ENCODE measurements around the gene TCF7L2. TPM values are rescaled to one million over a fixed set of nuclear protein-coding genes. Genes with fewer than 3 reads are reported as not detected.

Gene TCF7L2
- total and polyA plus RNA-seq, 4 donors: 9.1 to 32.3 (median 21.4) TPM

- H3K27me3 ChIP-seq (ENCODE audit: control insufficient read depth in 3 of 3, insufficient read depth in 3 of 3, low read length in 2 of 3): no peaks in the 10 kb centered on the region
- H3K36me3 ChIP-seq (ENCODE audit: control insufficient read depth in 4 of 4, insufficient read depth in 4 of 4, low read length in 4 of 4): peaks cover 0 to 10% (median 2%) of the 10 kb centered on the region in 4 donors
- ATAC-seq (ENCODE audit: insufficient read depth, low FRiP score) (no peak), DNase-seq (no peak)
- H3K27ac ChIP-seq (ENCODE audit: low read depth in 1 of 2, low read length in 1 of 2): no peak overlapping the region
- H3K9me3 ChIP-seq (ENCODE audit: control insufficient read depth in 4 of 4, insufficient read depth in 3 of 4, low read length in 3 of 4): peaks cover 0 to 2% (median 0%) of the 10 kb centered on the region in 4 donors
- TF ChIP-seq CTCF (IDR thresholded peaks at IDR 0.05; ENCODE audit: control extremely low read depth, extremely low read depth): no peak
- H3K9ac ChIP-seq (ENCODE audit: insufficient read depth in 1 of 2, low read length in 2 of 2): no peak overlapping the region
- peaks cover 0 to 9% (median 4%) of the 10 kb centered on the region in 5 donors for H3K4me1 ChIP-seq (ENCODE audit: control insufficient read depth in 5 of 5, insufficient read depth in 5 of 5, low read length in 5 of 5)
- H3K4me3 ChIP-seq: no peak overlapping the region
These were observed 136.2 kb downstream of the TCF7L2 start for GRCh38 chr10:113086282-113086681.

- H3K9me3 ChIP-seq (ENCODE audit: control insufficient read depth in 4 of 4, insufficient read depth in 3 of 4, low read length in 3 of 4): peaks cover 0 to 2% (median 0%) of the 10 kb centered on the region in 4 donors
- peaks cover 0 to 10% (median 4%) of the 10 kb centered on the region in 5 donors for H3K4me1 ChIP-seq (ENCODE audit: control insufficient read depth in 5 of 5, insufficient read depth in 5 of 5, low read length in 5 of 5)
- no peak overlapping the region for H3K4me3 ChIP-seq
- peak; percentile 86 for ATAC-seq (ENCODE audit: insufficient read depth, low FRiP score)
- no peaks in the 10 kb centered on the region for H3K27me3 ChIP-seq (ENCODE audit: control insufficient read depth in 3 of 3, insufficient read depth in 3 of 3, low read length in 2 of 3)
- WGBS, 2 donors: 44 to 46% methylated on average over 9 of the region's 9 CpGs
- H3K36me3 ChIP-seq (ENCODE audit: control insufficient read depth in 4 of 4, insufficient read depth in 4 of 4, low read length in 4 of 4): peaks cover 0 to 18% (median 4%) of the 10 kb centered on the region in 4 donors
- no peak overlapping the region for H3K9ac ChIP-seq (ENCODE audit: insufficient read depth in 1 of 2, low read length in 2 of 2)
- TF ChIP-seq CTCF (IDR thresholded peaks at IDR 0.05; ENCODE audit: control extremely low read depth, extremely low read depth): no peak
- no peak for DNase-seq
- H3K27ac ChIP-seq (ENCODE audit: low read depth in 1 of 2, low read length in 1 of 2): peak overlapping the region; percentile 26 to 74
These were observed 137.3 kb downstream of the TCF7L2 start for GRCh38 chr10:113087165-113088029.

- DNase-seq: no peak
- no peak overlapping the region for H3K27ac ChIP-seq (ENCODE audit: low read depth in 1 of 2, low read length in 1 of 2)
- peaks cover 0 to 2% (median 0%) of the 10 kb centered on the region in 4 donors for H3K9me3 ChIP-seq (ENCODE audit: control insufficient read depth in 4 of 4, insufficient read depth in 3 of 4, low read length in 3 of 4)
- no peaks in the 10 kb centered on the region for H3K27me3 ChIP-seq (ENCODE audit: control insufficient read depth in 3 of 3, insufficient read depth in 3 of 3, low read length in 2 of 3)
- H3K4me3 ChIP-seq: no peak overlapping the region
- WGBS, 2 donors: 96 to 98% methylated on average over 2 of the region's 2 CpGs
- no peak for TF ChIP-seq CTCF (IDR thresholded peaks at IDR 0.05; ENCODE audit: control extremely low read depth, extremely low read depth)
- no peak for ATAC-seq (ENCODE audit: insufficient read depth, low FRiP score)
- H3K36me3 ChIP-seq (ENCODE audit: control insufficient read depth in 4 of 4, insufficient read depth in 4 of 4, low read length in 4 of 4): peaks cover 0 to 17% (median 4%) of the 10 kb centered on the region in 4 donors
- peaks cover 0 to 9% (median 4%) of the 10 kb centered on the region in 5 donors for H3K4me1 ChIP-seq (ENCODE audit: control insufficient read depth in 5 of 5, insufficient read depth in 5 of 5, low read length in 5 of 5)
- H3K9ac ChIP-seq (ENCODE audit: insufficient read depth in 1 of 2, low read length in 2 of 2): no peak overlapping the region
These were observed 138.1 kb downstream of the TCF7L2 start for GRCh38 chr10:113088194-113088593.
